NCI-H524 (cell line): ENCODE data around the gene DGKB.
A peak's percentile ranks its signal among the peaks of the same experiment; 100 is the strongest.

Experiments used
- DNase-seq, 2 experiments: peaks; one replicate each; lab custom pipeline; 2025; lab: John Stamatoyannopoulos, UW

DGKB gene

DNA sequence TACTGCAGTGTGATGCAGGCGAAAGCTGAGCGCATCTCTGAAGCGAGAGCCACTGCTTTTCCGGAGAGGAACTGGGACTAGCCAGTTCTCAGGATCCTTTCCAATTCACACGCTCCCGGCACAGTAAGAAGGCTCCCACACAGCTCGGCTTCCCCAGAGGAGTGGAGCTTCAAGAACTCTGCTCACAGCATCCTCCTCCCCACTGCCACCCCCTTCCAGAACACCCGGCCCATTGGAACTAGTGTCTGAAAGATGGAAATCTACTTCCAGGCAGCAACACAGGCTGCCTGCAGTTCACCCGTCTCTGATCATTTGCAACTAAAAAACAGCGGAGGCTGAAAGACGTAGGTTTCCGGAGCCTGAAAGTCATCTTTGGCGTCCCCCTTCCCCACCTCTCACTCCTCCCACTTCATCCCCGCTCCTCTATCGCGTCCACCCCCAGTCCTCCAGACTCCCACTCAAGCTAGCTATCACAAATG is at the start of gene DGKB:
Gene DGKB (minus strand): TSS at position 163 of the 479 bp plus-strand sequence.
- peak in 1 of 2 experiments; percentile 34 for DNase-seq

DNA sequence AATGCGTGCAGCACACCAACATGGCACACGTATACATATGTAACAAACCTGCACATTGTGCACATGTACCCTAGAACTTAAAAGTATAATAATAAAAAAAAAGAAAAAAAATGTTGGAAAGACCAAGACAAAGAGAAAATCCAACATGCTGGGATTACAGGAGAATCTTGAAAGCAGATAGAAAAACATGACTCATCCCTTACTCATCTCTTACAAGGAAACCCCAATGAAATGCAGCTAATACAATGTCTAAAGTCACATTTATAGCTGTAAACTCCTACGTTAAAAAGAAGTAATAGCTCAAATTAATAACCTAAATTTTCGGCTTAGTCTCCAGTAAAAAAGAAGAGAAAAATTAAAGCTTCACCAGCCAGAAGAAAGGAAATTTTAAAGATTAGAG is 47.5 kb upstream of the DGKB start:
- DNase-seq: no peak

DNA sequence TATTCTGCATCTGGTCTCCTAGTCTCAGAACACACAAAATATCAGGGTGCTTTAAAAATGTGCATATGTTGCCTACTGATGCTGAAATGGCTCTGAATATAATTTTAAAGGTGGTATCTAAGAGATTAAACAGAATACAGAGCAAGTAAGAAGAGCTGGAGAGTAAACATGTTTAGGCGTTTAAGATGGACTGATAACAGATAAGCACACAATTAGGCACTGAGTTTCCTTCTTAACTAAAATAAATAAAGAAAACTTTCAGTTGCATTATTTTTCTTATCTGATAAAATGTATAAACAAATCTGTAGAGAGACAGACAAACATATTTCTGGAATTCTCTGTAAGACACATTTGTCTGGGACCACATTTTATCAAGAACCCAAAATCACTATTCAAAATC is 35.6 kb upstream of the DGKB start:
- DNase-seq: no peak

DNA sequence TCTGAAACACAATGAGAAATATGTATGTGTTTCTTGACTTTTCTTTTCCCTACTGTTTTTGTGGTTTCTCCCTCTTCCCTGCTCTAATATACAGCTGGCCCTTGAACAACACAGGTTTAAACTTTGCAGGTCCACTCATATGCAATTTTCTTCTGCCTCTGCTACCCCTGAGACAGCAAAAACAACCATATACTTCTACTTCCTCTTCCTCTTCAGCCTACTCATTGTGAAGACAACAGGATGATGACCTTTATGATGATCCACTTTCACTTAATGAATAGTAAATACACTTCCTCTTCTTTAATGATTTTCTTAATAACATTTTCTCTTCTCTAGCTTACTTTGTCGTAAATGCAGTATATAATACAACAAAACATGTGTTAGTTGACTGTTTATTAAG is 35.0 kb upstream of the DGKB start:
- DNase-seq: no peak

- DNase-seq: no peak
Measured at GRCh38 chr7:14936554-14936953, 34.0 kb upstream of the DGKB start.

- DNase-seq: no peak
Measured at GRCh38 chr7:14934839-14935238, 32.3 kb upstream of the DGKB start.

- no peak for DNase-seq
Measured at GRCh38 chr7:14931511-14932215, 29.1 kb upstream of the DGKB start.

DNA sequence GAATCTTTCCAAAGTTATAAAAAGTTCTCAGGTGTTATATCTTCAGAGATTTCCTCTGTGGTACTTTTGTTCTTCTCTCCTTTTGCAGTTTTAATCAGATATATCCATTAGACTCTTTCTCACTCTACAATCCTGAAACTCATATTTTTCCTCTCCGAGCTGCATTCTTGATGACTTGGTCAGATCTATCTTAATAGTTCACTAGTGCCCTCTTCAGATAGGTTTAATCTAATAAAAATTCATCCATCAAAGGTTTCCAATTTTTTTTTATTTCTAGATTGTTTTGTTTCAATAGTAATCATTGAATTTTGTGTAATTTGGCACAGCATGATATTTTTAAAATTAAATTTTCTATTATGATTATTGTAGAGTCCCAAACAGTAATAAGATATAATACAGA is 21.8 kb upstream of the DGKB start:
- DNase-seq: no peak

GRCh38 chr7:14911077-14911476 is 8.5 kb upstream of the DGKB start:
- DNase-seq: no peak

DNA sequence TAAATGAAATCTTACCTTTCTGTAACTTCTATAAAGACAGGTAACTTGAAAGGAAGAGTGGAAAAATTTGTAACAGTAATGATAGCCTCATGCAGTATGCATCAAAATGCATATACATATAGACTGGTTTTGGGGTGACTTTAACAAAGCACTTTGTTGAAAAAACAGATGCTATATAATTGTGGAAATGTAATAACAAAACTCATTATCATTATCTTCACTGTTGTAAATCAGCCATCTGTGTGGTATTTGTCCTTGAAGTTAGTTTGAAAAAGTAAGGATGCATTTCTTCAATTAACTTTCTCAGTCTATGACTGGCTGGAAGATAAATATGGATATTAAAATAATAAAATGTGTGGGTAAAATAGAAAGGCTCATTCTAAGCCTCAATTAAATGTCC is 6.1 kb upstream of the DGKB start:
- no peak for DNase-seq

DNA sequence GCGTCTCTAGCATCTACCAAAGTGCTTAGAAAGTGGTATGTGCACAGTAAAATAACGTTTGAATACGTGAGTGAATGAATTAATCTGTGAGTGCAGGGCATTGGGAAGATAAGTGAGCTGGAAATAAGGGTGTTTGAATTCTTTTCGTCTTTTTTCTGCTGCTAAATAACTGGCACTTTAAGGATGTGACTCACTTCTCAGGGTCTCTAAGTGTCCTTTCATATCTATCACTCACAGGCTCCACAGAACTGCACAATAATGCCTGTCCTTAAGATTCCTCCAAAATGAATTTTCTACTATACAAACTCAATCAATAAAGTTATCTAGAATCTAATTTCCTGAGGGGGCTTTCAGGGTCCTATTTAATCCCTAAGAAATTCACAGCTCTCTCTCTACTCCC is 3.2 kb upstream of the DGKB start:
- DNase-seq: no peak

- peak in 1 of 2 experiments; percentile 4 for DNase-seq
Measured at GRCh38 chr7:14900051-14900450, 2.5 kb downstream of the DGKB start.

DNA sequence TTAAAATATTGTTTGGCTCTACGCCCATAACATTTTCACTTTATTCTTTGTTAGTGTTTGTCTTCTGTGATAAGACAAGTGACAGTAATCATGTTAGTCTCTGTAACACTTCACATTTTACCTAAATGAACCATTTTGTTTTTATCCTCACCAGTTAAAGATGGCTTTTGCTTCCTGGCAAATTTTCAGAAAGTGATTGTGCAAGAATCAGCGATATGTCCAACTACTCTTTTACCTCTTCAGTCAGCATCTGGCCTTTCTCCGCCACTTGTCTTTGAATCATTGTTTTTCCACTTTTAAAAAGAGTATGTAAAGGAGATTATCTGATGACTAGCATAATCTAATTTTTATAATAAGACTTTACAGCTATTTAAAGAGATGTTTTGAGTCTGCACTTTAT is 3.5 kb downstream of the DGKB start:
- DNase-seq: peak; percentile 22 to 61

DNA sequence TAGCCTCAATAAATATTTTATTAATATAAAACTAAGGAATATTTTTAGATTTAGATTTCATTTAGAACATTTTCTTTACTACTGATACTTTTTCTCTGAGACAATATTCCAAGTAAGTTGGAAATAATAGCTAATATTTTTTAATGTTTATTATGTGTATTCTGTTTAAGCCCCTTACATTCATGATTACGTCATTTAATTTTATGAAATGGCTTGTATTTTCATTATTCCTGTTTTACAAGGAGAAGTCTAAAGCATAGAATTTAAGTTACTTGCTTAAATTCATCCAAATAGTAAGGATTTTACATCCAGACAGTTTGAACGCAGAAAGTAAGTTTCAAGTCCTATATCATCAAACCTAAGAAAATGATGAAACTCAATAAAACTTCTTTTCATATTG is 6.1 kb downstream of the DGKB start:
- no peak for DNase-seq

- no peak for DNase-seq
Measured at GRCh38 chr7:14894826-14895225, 7.7 kb downstream of the DGKB start.

- DNase-seq: no peak
Measured at GRCh38 chr7:14892961-14893360, 9.6 kb downstream of the DGKB start.

DNA sequence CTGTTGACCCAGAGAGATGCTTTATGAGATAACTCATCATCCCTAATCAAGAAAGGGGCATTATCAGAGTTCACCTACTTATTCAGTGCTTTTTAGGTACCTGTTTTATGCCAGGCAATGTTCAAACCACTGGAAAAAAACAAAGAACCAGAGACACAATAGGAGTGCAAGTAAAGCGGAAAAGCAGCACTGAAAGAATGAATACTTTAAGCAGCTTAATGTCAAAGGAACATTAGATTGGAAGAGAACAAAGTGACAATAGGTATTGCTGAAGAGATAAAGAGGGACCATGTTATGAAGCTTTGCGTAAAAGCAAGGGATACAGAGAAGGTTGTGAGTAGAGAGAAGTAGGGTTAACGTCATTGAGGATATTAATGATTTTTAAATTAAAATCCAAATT is 11.3 kb downstream of the DGKB start:
- no peak for DNase-seq

GRCh38 chr7:14888962-14889361 is 13.6 kb downstream of the DGKB start:
- DNase-seq: no peak

- DNase-seq: peak; percentile 61 to 75
Measured at GRCh38 chr7:14886533-14886932, 16.0 kb downstream of the DGKB start.

- DNase-seq: no peak
Measured at GRCh38 chr7:14875941-14876587, 26.5 kb downstream of the DGKB start.

DNA sequence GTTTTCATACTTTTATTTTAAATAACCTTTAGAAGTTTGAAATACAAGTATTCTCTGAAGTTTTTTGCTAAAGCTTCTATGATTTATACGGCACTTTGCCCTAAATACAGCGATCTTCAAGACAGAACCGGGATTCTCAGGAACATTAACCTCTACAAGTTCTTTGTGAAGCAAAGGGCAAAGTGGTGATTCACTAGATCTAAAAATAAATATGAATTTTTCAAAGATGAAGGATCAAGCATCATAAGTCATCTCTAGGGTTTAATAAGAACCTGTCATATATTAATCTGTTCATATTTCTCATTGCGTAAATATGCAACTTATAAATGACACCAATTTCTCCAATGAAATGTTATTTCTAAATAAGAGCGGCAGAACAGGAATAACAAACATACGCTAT is 30.7 kb downstream of the DGKB start:
- DNase-seq: no peak

- DNase-seq: no peak
Measured at GRCh38 chr7:14870394-14870793, 32.2 kb downstream of the DGKB start.

- no peak for DNase-seq
Measured at GRCh38 chr7:14868937-14869336, 33.6 kb downstream of the DGKB start.

DNA sequence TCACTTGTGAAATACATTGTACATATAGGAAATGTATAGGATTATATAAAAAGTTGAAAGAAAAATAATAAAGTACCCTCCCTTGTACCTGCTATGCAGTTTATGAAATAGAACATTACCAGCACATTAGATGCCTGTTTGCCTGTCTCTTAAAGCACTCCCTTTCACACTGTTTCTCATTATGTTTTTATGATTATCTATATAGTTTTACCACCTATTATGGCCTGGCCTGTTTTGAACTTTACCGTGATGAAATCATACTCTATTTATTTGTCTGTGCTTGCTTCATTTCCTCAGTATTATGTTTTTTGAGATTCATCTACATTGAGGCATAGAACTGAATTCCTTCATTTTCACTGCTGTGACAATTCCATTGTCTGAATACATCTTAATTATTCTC is 41.1 kb downstream of the DGKB start:
- no peak for DNase-seq
